Hematopoietic multipotent progenitor cell (in vitro differentiated cells): ENCODE data around the gene RASA4B. TPM values are rescaled to one million over a fixed set of nuclear protein-coding genes. Genes with fewer than 3 reads are reported as not detected.
"Not testable (repeated sequence)": the region's sequence is repeated elsewhere in the genome, so short reads cannot be mapped to it uniquely, and the experiment has no call there.

Experiments used
- DNase-seq, 3 donors: peaks; one replicate each; pipeline ENCODE4 v3.0.0-alpha.2; 2011 to 2015; ENCODE audit warnings: low read depth in 2 of 3, low spot score in 2 of 3
- total RNA-seq: library from RNA; depleted of rRNA; stranded (reverse); fragments of >200 nt; gene quantifications from one replicate; pipeline ENCODE4 v1.2.3, GENCODE V29; 2012

RASA4B gene
- 14.8 TPM for total RNA-seq

- DNase-seq: peak in 1 of 3 donors; percentile 9
These were observed at the start of gene RASA4B for GRCh38 chr7:102517550-102518147. RASA4B (minus strand) TSS chr7:102517777; CDS start chr7:102517710, 67 bp downstream.

- not testable (repeated sequence) for DNase-seq
These were observed 33.3 kb upstream of the RASA4B start, which contains the start of gene SPDYE2 for GRCh38 chr7:102550808-102551422. SPDYE2 (plus strand) TSS chr7:102551226; CDS start chr7:102553256, 2,030 bp downstream.

DNA sequence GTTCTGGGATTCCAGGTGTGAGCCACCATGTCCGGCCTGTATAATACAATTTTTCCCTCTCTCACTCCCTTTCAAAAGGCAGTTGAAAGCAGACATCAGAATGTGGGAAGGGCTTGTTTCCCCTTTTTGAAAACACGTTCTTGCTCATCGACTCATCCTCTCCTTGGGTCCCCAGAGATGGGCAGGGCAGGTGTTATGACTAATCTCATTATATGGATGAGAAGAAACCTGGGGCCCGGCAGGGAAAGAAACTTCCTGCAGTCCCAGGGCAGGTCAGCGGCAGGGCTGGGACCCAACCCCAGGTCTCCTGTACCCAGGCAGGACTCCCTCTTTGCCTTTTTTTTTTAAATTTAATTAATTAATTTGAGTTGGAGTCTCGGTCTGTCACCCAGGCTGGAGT, 28.8 kb upstream of the RASA4B start:
- DNase-seq: not testable (repeated sequence)

DNA sequence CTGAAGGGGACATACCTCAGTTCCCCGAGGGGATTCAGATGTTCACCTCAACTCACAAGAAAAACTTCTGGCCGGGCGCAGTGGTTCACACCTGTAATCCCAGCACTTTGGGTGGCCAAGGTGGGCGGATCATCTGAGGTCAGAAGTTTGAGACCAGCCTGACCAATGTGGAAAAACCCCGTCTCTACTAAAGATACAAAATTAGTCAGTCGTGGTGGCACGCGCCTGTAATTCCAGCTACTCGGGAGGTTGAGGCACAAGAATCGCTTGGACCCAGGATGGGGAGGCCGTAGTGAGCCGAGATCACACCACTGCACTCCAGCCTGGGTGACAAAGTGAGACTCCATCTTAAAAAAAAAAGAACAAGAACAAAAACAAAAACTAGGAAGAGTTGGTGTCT, 27.7 kb upstream of the RASA4B start:
- DNase-seq: not testable (repeated sequence)

DNA sequence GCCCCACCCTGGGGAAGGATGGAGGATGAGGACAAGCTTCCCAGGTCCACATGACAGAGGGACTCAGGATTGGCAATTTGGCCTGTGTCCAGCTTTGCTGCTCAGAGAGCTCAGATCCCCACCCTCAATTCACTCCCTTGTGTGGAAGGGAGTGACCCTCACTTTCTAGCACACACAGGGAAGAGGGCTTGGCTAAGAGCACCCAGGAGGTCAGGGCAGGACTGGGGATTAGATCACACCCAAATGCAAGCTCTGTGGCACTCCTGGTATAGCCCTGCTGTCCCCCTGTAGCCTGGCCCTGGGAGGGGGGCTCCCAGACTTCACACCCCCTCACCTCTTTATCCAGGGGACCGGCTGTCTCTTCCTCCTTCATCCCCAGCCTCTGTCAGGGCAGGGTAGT, 26.8 kb upstream of the RASA4B start:
- not testable (repeated sequence) for DNase-seq

GRCh38 chr7:102543596-102543995, 26.0 kb upstream of the RASA4B start, which contains the start of gene UPK3BL2:
UPK3BL2 (minus strand) TSS chr7:102543696; CDS start chr7:102543636, 60 bp downstream.
- DNase-seq: not testable (repeated sequence)

GRCh38 chr7:102542771-102543170, 25.2 kb upstream of the RASA4B start:
- not testable (repeated sequence) for DNase-seq

DNA sequence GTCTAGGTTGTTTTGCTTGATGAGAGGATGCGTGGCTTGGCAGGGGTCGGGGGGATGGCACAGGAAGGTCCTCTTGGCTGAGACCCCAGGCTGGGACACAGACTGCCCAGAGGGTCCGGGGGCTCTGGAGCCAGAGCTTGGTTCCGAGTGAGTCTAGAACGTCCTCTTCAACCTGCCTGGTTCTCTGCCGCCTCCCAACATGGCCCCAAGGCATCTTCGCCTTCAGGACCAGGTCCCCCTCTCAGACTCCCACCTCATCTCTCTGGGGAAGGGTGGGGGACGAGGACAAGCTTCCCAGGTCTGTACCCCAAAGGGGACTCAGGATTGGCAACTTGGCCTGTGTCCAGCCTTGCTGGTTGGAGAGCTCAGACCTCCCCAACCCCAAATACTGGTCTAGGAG, 24.5 kb upstream of the RASA4B start:
- not testable (repeated sequence) for DNase-seq

DNA sequence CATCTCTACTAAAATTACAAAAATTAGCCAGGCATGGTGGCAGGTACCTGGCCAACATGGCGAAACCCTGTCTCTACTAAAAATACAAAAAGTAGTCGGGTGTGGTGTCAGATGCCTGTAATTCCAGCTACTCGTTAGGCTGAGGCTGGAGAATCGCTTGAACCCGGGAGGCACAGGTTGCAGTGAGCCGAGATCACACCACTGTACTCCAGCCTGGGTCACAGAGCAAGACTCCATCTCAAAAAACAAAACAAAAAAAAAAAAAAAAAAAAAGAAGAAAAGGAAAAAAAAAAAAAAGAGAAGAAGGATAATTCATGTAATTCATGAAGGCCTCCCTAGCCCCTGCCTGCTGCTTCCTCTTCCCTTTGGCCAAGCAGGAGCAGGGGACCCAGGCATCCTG, 23.0 kb upstream of the RASA4B start:
- DNase-seq: not testable (repeated sequence)

DNA sequence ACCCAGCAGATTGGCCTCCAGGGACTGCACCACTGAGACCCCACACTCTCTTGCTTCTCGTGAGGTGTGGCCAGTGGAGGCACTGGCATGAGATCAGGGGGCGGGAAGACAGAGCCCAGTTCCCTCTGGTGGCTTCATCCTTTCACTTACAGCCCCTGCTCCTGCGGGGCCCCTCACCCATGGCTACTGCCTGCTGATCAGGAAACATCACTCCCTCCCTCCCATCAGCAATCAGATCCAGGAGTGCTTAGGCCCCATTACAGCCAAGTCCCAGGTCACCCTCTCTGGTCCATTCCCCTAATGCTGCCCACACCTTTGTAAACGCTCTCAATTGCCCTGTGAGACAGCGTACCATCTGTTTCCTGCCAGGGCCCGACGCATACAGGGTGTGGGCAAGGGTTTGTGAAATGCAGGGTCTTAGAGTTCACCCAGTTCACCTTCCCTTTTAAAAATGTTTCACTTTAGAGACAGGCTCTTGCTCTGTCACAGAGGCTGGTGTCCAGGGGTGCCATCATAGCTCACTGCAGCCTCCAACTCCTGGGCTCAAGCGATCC, 17.6 kb upstream of the RASA4B start:
- DNase-seq: peak in 1 of 3 donors; percentile 4

- not testable (repeated sequence) for DNase-seq
These were observed 14.6 kb upstream of the RASA4B start for GRCh38 chr7:102532127-102532526.

DNA sequence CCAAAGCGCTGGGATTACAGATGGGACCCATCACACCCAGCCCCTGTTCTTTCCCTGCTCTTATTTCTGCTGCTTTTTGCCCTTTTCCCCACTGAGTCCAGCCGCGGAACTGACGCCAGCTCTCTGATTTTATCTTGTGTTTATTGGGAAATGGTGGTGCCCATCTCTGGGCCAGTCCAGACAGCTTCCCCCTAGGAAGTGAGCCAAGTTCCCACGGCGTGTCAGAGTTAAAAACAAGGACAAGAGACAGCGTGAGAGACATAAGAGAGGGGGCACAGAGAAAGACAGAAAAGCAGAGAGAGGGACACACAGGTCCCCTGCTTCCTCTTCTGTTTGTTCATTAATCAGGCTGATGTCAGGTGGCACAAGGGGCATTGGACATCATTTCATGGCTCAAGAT, 14.0 kb upstream of the RASA4B start:
- DNase-seq: not testable (repeated sequence)

DNA sequence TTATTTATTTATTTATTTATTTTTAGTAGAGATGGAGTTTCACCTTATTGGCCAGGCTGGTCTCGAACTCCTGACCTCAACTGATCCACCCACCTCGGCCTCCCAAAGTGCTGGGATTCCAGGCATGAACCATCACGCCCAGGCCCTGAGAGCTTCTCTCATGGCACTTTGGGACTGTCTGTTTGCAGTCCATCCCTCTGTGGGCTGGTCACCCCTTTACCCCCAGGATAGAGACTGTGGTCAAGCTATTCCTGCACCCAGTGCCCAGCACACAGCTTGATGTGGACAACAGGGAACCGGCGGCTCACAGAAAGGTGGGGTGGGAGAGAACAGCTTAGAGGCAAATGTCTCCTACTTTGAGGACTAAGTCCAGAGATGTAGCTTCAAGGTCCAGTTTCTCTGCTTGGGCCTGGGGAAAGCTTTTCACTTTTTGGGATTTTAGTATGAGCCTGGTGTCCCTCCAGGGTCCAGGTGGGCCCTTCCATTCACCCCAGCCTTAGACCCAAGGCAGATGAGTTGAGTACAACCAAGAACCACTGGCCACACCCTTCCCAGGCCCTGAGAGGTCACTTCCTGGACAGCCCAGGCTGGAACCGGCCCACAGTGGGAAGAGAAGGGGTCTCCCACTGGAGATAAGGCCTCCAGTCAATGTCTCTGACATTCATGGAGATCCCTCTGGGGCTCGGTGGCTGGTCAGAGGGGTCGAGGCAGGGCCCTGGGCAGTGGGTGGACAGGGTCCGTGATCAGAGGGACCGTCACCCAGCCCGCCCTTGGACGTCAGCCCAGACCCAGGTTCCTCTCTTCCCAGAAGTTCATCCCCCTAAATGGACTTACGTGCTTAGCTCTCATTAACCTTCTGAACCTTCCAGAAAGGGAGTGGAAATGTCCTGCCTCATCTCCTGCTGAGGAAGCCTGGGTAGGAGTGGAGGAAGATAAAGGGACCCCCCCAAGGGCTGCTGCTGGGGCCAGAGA, 10.5 kb upstream of the RASA4B start:
- DNase-seq: not testable (repeated sequence)

- DNase-seq: not testable (repeated sequence)
These were observed 9.6 kb upstream of the RASA4B start for GRCh38 chr7:102527182-102527581.

GRCh38 chr7:102524803-102525202, 7.2 kb upstream of the RASA4B start:
- DNase-seq: not testable (repeated sequence)

DNA sequence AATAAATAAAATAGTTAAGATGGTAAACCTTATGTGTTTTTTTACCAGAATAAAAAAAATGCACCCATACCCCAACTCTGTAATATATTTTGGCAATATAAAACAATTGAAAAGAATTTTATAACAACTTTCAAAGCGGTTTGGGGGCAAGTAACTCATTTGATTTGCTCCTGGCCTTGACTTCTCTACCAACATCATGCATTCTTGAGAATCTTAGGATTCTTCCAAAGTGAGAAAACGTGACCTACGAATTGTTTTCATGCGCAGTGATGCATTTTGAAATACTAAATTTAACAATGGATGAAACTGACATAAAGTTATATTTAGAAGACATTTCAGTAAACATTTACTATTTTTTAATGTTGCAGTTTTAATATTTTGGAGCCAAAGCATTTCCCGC, 3.2 kb upstream of the RASA4B start:
- DNase-seq: not testable (repeated sequence)

GRCh38 chr7:102516951-102517350, 626 bp downstream of the RASA4B start:
- DNase-seq: not testable (repeated sequence)

DNA sequence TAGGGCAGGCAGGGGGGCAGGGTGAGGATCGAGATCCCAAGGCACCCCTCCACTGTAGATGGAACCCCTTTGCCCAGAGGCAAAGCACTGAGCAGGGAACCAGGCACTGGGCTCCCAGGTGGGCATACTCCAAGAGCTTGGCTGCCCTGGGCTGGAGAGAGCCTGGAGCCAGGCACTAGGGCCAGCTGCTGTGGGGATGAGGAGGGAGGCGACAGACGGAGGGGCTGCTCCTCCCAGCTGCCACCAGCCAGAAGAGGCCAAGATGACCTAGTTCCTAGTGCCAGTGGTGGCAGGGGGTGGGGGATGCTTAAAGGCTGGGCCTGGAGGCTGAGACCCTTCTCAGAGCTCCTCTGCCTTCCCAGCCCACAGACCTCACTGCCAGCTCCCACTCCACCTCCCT, 1.7 kb downstream of the RASA4B start:
- not testable (repeated sequence) for DNase-seq

- not testable (repeated sequence) for DNase-seq
These were observed 2.5 kb downstream of the RASA4B start for GRCh38 chr7:102514881-102515721.
